NCI-H82 treated with DMSO at 0.1 percent for 48 hours (cell line): ENCODE measurements around the gene SPATA24.
"Not testable (repeated sequence)": the region's sequence is repeated elsewhere in the genome, so short reads cannot be mapped to it uniquely, and the experiment has no call there.

ENCODE experiments used
- DNase-seq: peaks from one replicate; lab custom pipeline; 2025; ENCODE audit not compliant: unreplicated experiment; lab: John Stamatoyannopoulos, UW

Gene SPATA24

DNA sequence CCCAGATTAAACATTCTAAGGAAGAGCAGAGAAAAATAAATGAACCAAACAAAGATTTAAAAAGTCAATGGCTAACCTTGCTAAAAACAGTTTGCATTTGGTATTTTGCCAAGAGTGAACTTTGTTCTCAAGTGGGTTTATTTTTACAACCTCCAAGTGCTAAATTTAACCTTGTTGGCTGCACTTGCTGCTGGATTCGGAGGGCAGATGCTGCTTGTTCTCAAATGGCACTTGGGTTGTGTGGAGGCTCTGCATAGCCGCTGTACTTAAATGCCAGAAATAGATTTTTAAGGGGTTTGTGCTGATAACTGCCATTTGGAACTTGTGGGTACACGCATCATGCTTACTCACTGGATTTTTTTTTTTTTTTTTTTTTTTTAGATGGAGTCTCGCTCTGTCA is 13.3 kb upstream of the SPATA24 start:
- DNase-seq, result no peak

DNA sequence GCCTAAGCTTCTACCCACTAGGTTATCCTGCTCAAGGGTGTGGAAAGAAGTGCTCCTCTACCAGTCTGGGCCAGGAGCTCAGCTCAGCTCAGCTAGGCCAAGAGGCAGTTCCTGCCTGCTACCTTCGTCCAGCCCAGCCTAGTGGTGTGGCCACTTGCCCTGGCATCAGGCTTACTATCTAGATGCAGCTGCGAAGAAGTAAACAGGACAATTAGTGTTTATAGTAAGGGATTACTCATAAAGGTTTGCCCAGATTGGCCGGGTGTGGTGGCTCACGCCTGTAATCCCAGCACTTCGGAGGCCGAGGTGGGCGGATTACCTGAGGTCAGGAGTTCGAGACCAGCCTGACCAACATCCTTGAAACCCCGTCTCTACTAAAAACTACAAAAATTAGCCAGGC is 12.8 kb upstream of the SPATA24 start:
- DNase-seq, result no peak

DNA sequence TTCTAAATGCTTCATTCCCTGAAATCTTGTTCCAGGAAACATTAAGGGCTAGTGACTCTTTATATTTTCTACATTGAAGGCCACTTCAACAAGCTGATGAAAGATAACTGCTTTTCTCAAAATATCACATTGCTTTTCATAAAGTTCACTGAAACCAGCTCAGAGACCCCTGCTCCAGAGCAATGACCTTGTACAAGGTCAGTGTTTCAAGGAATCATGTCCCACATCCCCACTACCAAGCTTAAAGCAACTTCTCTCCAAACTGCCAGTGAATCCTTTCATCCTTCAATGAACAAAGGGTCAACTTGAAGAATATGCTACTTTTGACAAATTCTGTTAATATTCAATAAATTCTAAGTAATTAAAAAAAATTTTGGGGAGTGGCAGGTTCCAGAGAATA is 12.0 kb upstream of the SPATA24 start:
- no peak for DNase-seq

DNA sequence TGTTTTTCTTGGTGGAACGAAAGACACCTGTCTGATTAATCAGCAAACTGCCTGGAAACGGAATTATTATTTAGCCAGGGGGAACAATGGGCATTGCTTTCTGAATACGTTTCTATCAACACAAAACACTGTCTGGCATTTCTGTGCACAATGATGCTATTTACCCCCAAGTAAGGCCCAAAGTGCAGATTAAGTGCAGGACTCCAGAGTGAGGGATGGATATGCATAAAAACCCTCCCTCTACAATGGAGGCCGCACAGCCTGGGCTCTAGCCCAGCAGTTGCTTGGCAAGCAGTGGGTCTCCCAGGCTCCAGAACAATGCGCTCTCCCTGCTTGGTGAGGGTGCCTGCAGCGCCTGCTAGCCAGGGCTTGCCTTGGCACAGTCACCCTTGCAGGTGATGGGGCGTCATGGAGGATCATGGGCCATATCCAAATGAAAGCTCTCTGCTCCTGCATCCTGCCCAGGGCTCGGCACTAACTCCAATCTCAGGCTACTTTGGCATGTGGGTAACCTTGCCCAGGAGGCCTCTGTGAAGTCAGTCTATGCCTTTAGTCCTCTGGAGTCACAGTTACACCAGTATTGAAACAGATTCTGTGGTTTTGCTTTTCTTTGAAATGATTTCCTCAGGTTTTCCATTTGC is 11.5 kb upstream of the SPATA24 start:
- DNase-seq, result no peak

DNA sequence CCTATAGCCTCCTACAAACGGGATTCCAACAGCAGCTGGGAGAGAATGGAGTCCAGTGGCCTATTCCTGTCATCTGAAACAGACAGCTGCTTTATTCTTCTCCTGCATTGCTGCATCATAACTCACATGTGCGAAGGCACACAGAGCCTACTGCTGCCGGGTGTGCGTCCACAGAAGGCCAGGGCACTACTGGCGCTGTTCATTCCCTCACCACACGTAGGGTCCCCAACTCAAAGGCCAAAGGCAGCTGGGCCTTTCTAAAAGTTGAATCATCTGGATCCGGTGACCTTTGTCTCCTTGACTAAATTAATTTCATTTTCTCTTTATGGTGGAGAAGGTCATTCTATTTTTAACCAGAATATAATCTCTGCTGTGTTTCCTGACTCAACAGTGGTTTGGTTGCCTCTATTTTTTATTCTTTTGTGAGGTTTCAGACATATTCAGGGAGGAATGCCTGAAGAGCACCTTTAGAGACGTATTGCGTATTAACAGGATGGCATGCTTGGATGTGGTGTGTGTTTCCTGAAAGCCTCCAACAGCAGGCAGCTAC is 10.8 kb upstream of the SPATA24 start:
- no peak for DNase-seq

DNA sequence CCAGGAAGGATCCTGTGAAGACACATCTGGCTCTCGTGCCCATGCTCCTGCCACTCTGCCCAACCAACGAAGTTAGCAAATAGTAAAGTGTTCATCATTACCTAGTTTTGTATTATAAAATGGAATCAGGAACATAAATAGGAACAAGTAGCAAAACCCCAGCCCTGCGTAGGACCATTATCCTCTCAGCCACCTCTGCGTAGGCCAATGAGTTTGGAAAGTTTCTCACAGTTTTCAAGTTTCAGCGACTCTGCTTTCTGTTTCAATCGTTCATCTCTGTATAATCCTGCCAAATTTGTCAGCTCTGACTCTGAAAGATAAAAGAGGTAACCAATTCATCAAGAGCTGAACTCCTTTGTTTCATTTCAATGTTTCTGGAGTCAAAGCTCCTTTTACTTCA is 10.1 kb upstream of the SPATA24 start:
- DNase-seq, result no peak

DNA sequence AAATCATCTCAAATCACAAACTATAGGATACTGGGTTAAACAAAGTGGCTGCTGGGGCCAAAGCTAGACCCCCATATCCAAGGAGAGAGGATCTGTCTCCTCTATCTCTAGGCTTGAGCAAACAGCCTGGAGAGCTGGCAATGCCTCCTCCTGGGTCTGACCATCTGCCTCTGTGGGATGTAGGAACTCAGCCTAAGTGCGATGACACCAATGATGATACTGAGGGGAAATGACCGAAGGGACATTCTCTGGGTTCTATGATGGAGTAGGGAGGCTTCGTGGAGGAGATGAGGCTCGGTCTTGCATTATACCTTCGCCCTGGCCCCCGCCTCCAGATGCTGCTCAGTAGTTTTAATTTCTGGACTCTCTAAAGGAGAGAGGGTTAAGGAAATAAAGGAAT is 9.3 kb upstream of the SPATA24 start:
- no peak for DNase-seq

DNA sequence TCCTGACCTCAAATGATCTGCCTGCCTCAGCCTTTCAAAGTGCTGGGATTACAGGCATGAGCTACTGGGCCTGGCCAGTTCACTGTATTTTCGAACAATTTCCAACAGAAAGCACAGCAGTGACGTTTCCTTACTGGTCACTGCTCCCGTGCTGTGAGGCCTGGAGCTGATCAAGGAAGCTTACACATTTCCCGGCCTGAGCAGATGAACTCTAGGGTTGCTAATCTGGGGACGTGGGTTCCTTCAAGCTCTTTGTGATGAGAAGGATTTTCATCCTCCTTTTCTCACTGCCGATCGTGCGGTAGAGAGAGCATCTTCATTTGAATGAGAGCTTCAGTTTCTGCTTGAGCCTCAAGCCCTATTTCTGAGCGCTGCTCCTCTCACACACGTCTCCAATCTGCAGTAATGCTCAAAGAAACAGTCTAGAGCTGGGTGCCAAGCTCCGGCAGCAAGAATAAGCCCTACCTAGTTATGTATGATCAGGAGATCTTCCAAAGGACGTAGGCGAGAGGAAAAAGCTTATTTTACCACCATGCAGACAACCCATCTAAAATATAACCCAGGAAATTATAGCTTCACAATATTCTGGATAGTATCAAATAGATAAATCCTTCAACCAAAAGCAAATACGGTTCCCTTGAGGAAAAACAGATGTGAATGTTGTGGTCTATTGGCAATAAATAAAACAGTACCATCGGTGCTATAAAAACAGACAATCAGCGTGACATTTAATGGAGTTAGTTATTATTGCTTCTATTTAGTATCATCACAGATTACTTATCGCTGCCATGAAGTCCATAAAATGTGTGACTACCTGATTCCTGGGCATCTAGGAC is 7.3 kb upstream of the SPATA24 start:
- DNase-seq, result no peak

DNA sequence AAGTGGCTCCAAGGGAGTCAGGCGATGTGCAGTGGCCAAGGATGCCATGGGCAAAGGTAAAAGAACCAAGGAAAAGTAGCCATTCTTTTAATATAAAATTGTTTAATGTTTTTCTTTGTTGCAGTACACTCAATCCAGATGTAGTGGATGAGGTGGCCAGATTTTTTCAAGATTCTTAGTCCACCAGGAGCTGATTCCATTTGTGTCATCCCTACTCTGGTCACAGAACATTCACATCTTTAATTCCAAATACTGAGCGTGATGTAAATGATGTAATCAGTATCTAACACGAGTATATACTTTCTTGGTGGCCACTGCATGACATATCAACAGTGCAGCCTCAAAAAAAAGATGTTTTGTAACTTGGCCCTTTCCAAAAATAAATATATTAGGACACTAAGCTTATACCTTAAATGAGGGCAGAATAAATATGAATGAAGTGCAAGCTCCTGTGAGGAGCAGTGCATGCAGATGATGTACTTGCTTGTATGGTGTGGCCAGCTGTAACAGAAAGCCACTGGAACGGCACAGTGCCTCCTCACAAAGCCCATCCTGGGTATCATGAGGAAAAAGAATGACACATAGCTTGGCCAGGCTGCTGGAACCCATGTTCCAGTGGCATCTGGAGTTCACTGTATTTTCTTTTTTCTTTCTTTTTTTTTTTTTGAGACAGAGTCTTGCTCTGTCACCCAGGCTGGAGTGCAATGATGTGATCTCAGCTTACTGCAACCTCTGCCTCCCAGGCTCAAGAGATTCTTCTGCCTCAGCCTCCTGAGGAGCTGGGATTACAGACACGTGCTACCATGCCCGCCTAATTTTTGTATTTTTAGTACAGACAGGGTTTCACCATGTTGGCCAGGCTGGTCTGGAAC is 6.5 kb upstream of the SPATA24 start:
- DNase-seq, result no peak

DNA sequence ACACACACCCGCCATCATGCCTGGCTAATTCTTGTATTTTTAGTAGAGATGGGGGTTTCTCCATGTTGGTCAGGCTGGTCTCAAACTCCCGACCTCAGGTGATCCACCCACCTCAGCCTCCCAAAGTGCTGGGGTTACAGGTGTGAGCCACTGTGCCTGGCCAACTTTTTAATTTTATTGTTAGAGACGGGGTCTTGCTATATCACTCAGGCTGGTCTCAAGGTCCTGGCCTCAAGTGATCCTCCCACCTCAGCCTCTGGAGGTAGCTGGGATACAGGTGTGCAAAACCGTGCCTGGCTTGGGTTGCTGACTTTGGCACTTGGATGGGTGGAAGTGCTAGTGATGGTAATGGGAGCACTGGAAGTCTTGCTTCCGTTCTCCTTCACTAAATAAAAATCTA is 5.2 kb upstream of the SPATA24 start:
- not testable (repeated sequence) for DNase-seq

DNA sequence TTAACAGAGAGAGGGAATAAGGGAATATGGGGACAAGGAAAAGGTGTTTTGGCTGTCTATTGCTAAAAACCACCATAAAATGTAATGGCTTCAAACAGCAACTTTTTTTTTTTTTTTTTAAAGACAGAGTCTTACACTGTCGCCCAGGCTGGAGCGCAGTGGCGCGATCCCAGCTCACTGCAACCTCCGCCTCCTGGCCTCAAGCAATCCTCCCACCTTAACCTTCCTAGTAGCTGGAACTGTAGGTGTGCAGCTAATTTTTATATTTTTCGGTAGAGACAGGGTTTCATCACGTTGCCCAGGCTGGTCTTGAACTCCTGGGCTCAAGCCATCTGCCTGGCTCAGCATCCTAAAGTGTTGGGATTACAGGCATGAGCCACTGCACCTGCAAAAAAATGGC is 4.3 kb upstream of the SPATA24 start:
- no peak for DNase-seq

DNA sequence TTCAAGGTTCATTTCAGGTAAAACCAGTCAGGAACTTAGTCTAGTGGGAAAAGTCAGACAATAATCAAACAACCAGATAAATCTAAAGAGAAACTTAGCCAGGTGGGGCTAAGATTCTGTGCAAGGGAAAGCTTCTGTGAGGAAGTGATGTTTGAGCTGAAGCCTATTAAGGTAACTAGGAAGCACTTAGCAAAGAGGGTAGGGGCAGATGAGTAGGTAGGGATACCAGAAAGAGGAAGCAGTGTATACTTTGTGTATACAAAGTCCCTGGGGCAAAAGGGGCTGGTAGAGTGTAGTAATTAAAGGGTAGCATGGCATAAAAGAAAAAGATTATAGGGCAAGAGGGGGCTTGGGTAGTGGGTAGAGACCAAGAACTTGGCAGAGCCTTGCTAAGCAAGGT is 3.6 kb upstream of the SPATA24 start:
- DNase-seq, result no peak

DNA sequence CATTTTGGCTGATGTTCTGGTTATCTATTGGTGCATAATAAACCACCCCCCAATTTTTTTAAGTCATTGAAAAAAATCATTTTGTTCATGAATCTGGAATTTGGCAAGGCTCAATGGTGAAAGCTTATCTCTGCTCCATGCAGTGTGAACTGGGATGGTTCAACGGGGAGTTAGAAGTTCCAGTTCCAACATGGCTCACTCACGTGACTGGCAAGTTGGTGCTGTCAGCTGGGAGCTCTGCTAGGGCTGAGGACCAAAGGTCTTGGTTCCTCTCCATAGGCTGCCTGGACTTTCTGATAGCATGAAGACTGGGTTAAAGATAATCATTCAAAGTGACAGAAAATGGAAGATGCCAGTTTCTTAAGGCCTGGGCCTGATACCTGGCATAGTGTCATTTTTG is 3.1 kb upstream of the SPATA24 start:
- no peak for DNase-seq

DNA sequence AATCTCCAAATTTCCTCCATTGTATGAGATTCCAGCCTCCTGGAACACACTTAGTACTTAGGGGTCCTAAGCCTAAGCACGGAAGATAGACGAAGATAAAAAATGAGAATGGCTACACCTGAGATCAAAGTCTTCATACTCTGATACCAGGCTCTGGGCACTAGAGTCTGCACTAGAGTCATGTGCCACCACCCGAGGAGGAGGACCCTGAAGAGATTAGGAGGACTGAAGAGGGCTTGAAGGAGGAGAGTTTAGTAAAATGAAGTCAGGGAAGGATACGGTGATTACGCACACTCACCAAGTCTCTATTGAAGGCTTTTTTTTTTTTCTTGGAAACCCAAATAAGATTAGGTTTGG is 573 bp upstream of the SPATA24 start:
- no peak for DNase-seq

DNA sequence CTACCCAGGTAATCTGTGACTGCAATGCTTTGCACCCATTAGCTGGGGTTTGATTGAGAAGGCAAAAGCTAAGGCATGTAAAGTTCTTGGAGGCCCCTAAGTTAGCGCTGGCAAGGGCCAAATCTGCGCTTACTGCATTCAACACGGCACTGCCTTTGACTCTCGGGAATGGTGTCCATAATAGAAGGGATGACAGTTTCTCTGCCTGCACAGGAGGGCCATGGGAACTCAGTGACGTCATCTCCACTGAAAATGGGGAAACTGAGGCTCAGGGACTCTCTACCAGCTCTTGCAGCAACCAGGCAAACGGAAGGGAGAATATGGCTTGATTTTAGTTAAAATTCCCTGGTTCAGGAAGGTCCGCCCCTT is 487 bp downstream of the SPATA24 start:
- no peak for DNase-seq

DNA sequence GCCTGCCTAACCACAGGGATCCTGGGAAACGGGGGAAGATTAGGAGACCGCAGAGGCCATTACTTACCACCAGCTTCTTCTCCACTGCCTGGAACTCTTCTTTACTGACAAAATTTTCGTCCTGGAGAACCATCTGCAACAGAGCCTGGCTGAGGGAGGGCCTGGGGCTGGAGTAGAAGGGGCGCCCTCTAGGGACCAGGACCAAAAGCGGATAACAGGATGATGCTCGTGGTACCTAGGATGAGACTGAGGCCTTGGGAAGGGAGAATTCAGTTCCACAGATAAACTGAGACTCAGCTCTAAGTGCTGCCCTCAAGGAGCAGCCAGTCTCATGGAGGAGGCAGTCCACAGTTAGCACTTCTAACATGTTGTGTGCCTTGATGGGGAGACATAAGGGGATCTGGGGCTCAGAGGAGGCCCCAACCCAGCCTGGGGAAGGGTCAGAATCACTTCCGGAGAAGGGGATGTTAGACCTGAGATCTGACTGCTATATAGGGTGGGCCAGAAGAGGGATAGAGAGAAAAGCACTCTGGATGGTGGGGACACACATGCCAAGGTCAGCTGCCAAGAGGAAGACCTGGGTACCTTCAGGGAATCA is 1.2 kb downstream of the SPATA24 start:
- no peak for DNase-seq

DNA sequence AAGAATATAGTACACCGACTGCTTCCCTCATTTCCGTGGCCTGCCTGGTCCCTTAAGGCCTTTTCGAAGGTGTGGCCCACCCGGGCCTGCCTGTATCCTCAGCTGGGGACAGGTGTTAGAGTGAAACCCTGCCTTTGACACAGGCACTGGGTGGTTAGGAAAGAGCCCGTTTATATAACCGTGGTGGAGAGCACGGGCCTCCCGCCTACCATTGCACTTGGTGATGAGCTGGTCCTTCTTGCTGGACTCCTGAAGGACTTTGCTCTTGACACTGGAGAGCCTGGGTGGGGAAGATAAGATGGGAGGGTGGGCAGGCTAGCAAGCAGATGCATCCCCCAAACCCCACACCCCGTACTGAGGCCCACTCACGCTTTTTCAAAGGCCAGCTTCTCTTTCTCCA is 2.3 kb downstream of the SPATA24 start:
- no peak for DNase-seq

DNA sequence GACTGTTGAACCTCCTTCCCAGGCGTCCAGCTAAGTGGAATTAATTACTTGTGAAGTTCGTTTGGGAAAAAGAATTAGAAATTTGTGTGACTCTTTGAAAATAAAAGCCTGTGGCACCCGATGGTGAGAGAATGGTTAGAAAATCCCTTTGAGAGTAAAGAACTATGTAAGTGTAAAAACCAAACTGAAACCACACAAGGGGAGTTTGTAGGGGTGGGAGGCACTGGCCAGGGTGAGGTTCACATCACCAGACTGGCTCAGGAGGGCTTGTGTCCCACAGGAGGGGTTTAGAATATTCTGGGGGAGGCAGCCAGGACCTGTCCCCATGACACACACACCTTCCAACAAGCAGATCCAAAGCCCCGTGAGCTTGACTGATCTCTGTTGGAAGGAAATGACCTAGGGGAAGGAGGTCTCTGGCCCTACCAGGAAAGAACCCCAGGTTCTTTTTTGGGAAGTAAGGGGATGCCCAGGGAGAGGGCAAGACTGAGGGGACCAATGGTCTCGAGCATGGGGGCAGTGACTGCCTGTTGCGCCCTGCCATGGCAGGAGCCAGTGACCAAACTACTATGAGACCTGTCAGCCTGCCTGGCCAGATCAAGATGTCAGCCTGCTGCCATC is 4.3 kb downstream of the SPATA24 start:
- no peak for DNase-seq

DNA sequence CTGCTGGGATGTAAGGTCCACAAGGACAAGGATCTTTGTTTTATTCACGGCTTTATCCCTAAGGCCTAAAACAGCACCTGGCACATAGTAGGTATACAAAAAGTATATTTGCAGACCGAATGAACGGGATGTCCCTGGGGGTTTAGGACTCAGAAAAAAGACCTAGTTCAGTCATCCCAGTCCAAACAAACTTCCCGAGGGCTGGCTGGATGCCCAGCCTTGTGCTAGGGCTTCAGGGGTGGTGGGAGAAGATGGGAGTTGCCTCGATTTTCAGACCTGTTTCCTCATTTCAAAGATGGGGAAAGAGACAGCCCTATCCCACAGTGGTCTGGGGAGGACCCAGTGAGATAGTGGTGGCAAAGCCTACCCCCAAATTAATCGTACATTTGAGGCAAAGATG is 6.0 kb downstream of the SPATA24 start:
- no peak for DNase-seq

DNA sequence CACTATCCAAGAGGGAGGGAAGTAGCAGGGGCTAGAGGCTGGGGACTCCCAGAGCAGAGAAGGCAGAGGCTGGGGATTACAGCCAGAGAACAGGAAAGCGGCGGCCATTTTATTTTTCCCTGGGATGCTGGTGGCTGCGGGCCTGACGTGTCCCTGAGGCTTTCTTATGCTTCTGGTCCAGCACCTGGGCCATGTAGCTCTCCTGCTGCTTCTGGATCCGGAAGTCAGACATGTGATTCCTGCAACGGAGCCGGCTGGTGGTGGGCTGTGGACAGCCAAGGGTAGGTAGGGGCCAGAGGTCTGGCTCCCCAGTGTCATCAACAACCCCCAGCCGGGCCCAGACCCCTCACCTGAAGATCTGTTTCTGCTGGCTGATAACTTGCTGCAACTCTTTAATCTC is 7.2 kb downstream of the SPATA24 start:
- no peak for DNase-seq
